HepG2 (cell line): ENCODE data around the gene SNAI1. TPM values are rescaled to one million over a fixed set of nuclear protein-coding genes. Genes with fewer than 3 reads are reported as not detected.

ENCODE experiments used
- ATM ChIP-seq: fragments of 450-650 bp; IDR thresholded peaks from 2 replicates; pipeline ENCODE4 v1.7.1; 2017; ENCODE audit warnings: mild to moderate bottlenecking, borderline replicate concordance
- ERF ChIP-seq: IDR thresholded peaks from 2 replicates; pipeline ENCODE4 v1.6.1; 2018; ENCODE audit warnings: missing biosample characterization, missing genetic modification reagents
- FOXK2 ChIP-seq: fragments of 450-650 bp; IDR thresholded peaks from 2 replicates; pipeline ENCODE4 v1.6.1; 2016
- FOXM1 ChIP-seq: sonication (generic); formaldehyde crosslinking; IDR thresholded peaks from 2 replicates; pipeline ENCODE4 v1.5.0; 2020; ENCODE audit warnings: missing genetic modification reagents
- HCFC1 ChIP-seq: fragments of 150-350 bp; IDR thresholded peaks from 2 replicates; pipeline ENCODE4 v1.6.1; 2014; ENCODE audit warnings: low read depth, low read length
- ISL2 ChIP-seq: sonication (generic); formaldehyde crosslinking; IDR thresholded peaks from 2 replicates; pipeline ENCODE4 v1.5.0; 2020; ENCODE audit warnings: missing genetic modification reagents
- JARID2 ChIP-seq: sonication (generic); formaldehyde crosslinking; IDR thresholded peaks from 2 replicates; pipeline ENCODE4 v1.8.1; 2023; ENCODE audit warnings: missing genetic modification reagents, inconsistent platforms; ENCODE audit not compliant: insufficient replicate concordance
- KLF13 ChIP-seq: sonication (generic); formaldehyde crosslinking; IDR thresholded peaks from 2 replicates; pipeline ENCODE4 v1.4.0; 2020; ENCODE audit warnings: mild to moderate bottlenecking, missing genetic modification reagents
- KLF16 ChIP-seq, 2 experiments: sonication (generic) in 1 of 2; formaldehyde crosslinking in 1 of 2; IDR thresholded peaks; 2 replicates each; pipeline versions ENCODE4 v1.6.1 to v1.8.0; 2016 to 2023; ENCODE audit warnings: missing genetic modification reagents in 2 of 2, missing compliant biosample characterization in 1 of 2
- SATB2 ChIP-seq: sonication (generic); formaldehyde crosslinking; IDR thresholded peaks from 2 replicates; pipeline ENCODE4 v1.5.0; 2020; ENCODE audit warnings: missing genetic modification reagents
- ZNF17 ChIP-seq: sonication (generic); formaldehyde crosslinking; IDR thresholded peaks from 2 replicates; pipeline ENCODE4 v1.5.0; 2020; ENCODE audit warnings: mild to moderate bottlenecking, missing genetic modification reagents
- ZNF20 ChIP-seq: sonication (generic); formaldehyde crosslinking; IDR thresholded peaks from 2 replicates; pipeline ENCODE4 v1.4.0; 2020; ENCODE audit warnings: mild to moderate bottlenecking, moderate library complexity, missing genetic modification reagents
- ZNF232 ChIP-seq: sonication (generic); formaldehyde crosslinking; IDR thresholded peaks from 2 replicates; pipeline ENCODE4 v1.4.0; 2020; ENCODE audit warnings: missing genetic modification reagents, borderline replicate concordance
- ZNF235 ChIP-seq: sonication (generic); formaldehyde crosslinking; IDR thresholded peaks from 2 replicates; pipeline ENCODE4 v1.8.1; 2023; ENCODE audit warnings: mild to moderate bottlenecking, missing genetic modification reagents, borderline replicate concordance
- ZNF546 ChIP-seq: sonication (generic); formaldehyde crosslinking; conservative IDR thresholded peaks from 2 replicates; pipeline ENCODE4 v1.8.1; 2023; ENCODE audit warnings: mild to moderate bottlenecking, missing genetic modification reagents
- ZNF572 ChIP-seq: sonication (generic); formaldehyde crosslinking; IDR thresholded peaks from 2 replicates; pipeline ENCODE4 v1.5.1; 2020; ENCODE audit warnings: mild to moderate bottlenecking, missing genetic modification reagents
- polyA plus RNA-seq, 8 experiments: library from polyadenylated mRNA; depleted of rRNA in 3 of 8; stranded (reverse) in 7 of 8; unstranded in 1 of 8; fragments of >200 nt; fragmentation: Illumina TruSeq in 4 of 8; extraction: Trizol in 4 of 8; gene quantifications; 2 replicates each; pipeline versions ENCODE4 v1.2.1 to v1.2.3, GENCODE V29; 2011 to 2016; ENCODE audit warnings: low read depth in 4 of 8, missing spikeins in 1 of 8, mixed read lengths in 1 of 8; ENCODE audit not compliant: insufficient read depth in 1 of 8
- total RNA-seq, 5 experiments: library from RNA; depleted of rRNA; stranded (reverse); fragments of >200 nt; fragmentation: Illumina TruSeq; extraction: Trizol; gene quantifications; 2 replicates each; pipeline ENCODE4 v1.2.3, GENCODE V29; 2016; ENCODE audit warnings: low read depth in 1 of 5
- TF ChIP-seq, protein P1 (sequence below): sonication (generic); formaldehyde crosslinking; conservative IDR thresholded peaks from 2 replicates; pipeline ENCODE4 v1.4.0; 2020; ENCODE audit warnings: missing genetic modification reagents
- TF ChIP-seq, protein P2 (sequence below): sonication (generic); formaldehyde crosslinking; conservative IDR thresholded peaks from 2 replicates; pipeline ENCODE4 v1.4.0; 2020; ENCODE audit warnings: missing genetic modification reagents
- TF ChIP-seq, protein P3 (sequence below): sonication (generic); formaldehyde crosslinking; IDR thresholded peaks from 2 replicates; pipeline ENCODE4 v1.4.0; 2020; ENCODE audit warnings: missing genetic modification reagents
- TF ChIP-seq, protein P4 (sequence below): sonication (generic); formaldehyde crosslinking; IDR thresholded peaks from 2 replicates; pipeline ENCODE4 v1.8.1; 2023; ENCODE audit warnings: mild to moderate bottlenecking, missing genetic modification reagents
- TF ChIP-seq, protein P5 (sequence below), 2 experiments: sonication (generic) in 1 of 2; formaldehyde crosslinking in 1 of 2; IDR thresholded peaks; 2 replicates each; pipeline versions ENCODE4 v1.4.0 to v1.6.1; 2018 to 2020; ENCODE audit warnings: missing genetic modification reagents in 2 of 2, borderline replicate concordance in 1 of 2, low read depth in 1 of 2, mild to moderate bottlenecking in 1 of 2, missing biosample characterization in 1 of 2

SNAI1 gene
- total and polyA plus RNA-seq, 2 of the 13 experiments (the other 11 are each of a cell fraction or from before 2014, with no cell fraction given) = 1.3 to 1.4 TPM

DNA sequence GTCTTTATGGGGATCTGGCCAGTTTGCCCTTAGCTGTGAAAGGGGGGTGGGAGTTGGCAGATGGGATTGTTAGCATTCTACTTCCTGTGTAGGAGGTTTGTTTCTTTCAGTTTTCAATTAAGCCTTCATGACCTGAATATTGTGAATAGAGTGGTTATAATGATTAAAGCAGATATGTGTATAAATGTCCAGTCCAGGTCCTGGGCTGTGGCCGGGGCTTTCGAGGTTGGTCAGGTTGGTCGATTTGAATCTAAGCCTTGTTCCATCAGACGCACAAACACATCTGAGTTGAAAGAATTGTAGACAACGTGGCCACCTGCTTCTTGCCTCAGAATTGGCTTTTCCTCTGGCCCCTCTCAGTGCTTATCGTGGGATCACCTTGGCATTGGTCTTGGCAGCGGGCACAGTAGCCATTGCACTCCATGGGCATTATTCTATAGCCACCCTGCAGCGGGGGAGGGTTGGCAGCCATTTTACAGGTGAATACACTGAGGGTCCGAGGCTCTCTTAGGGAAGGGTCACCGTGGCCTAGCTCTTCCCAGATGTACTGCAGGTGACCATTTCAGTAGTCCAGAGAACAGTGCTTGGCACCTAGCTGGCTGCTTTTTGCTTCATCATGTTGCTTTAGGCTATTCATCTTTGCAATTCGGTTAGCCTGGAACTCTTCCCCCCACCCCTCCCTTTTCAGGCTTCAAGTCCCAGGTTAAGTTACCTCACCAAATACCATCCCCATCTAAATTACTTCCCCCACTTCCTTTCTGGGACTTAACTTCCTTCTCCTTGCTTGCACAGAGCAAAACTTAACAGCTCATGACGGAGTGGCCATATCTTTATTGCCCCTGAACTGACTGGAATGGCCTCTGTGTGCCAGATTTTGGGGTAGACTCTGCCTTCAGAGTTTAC lies 45.5 kb upstream of the SNAI1 start (continued):
- TF ChIP-seq, protein P1, sequence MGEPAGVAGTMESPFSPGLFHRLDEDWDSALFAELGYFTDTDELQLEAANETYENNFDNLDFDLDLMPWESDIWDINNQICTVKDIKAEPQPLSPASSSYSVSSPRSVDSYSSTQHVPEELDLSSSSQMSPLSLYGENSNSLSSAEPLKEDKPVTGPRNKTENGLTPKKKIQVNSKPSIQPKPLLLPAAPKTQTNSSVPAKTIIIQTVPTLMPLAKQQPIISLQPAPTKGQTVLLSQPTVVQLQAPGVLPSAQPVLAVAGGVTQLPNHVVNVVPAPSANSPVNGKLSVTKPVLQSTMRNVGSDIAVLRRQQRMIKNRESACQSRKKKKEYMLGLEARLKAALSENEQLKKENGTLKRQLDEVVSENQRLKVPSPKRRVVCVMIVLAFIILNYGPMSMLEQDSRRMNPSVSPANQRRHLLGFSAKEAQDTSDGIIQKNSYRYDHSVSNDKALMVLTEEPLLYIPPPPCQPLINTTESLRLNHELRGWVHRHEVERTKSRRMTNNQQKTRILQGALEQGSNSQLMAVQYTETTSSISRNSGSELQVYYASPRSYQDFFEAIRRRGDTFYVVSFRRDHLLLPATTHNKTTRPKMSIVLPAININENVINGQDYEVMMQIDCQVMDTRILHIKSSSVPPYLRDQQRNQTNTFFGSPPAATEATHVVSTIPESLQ (CRISPR knock-in tag) = no peak
- TF ChIP-seq FOXK2 (no peak), ISL2 (CRISPR knock-in tag) (0 out of 2 replicates have a peak, but pooled peaks have one; percentile 43), ZNF572 (CRISPR knock-in tag) (no peak), HCFC1 (no peak), ZNF546 (CRISPR knock-in tag) (no peak), ZNF20 (CRISPR knock-in tag) (no peak), KLF16 (CRISPR knock-in tag; IDR thresholded peaks at IDR 0.05) (no peak; a peak in 1 of 4 replicates), ZNF232 (CRISPR knock-in tag) (peak; percentile 78; the same call in 1 of the 2 replicates), ERF (CRISPR knock-in tag) (no peak), FOXM1 (CRISPR knock-in tag) (no peak), JARID2 (no peak), ATM (no peak), SATB2 (0 out of 2 replicates have a peak, but pooled peaks have one; percentile 48), ZNF235 (CRISPR knock-in tag) (no peak), KLF13 (CRISPR knock-in tag) (no peak), ZNF17 (no peak)
- TF ChIP-seq, protein P2, sequence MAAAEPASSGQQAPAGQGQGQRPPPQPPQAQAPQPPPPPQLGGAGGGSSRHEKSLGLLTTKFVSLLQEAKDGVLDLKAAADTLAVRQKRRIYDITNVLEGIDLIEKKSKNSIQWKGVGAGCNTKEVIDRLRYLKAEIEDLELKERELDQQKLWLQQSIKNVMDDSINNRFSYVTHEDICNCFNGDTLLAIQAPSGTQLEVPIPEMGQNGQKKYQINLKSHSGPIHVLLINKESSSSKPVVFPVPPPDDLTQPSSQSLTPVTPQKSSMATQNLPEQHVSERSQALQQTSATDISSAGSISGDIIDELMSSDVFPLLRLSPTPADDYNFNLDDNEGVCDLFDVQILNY (CRISPR knock-in tag) = no peak
- TF ChIP-seq, protein P3, sequence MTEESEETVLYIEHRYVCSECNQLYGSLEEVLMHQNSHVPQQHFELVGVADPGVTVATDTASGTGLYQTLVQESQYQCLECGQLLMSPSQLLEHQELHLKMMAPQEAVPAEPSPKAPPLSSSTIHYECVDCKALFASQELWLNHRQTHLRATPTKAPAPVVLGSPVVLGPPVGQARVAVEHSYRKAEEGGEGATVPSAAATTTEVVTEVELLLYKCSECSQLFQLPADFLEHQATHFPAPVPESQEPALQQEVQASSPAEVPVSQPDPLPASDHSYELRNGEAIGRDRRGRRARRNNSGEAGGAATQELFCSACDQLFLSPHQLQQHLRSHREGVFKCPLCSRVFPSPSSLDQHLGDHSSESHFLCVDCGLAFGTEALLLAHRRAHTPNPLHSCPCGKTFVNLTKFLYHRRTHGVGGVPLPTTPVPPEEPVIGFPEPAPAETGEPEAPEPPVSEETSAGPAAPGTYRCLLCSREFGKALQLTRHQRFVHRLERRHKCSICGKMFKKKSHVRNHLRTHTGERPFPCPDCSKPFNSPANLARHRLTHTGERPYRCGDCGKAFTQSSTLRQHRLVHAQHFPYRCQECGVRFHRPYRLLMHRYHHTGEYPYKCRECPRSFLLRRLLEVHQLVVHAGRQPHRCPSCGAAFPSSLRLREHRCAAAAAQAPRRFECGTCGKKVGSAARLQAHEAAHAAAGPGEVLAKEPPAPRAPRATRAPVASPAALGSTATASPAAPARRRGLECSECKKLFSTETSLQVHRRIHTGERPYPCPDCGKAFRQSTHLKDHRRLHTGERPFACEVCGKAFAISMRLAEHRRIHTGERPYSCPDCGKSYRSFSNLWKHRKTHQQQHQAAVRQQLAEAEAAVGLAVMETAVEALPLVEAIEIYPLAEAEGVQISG (CRISPR knock-in tag) = no peak; the same call in 1 of the 2 replicates
- TF ChIP-seq, protein P4, sequence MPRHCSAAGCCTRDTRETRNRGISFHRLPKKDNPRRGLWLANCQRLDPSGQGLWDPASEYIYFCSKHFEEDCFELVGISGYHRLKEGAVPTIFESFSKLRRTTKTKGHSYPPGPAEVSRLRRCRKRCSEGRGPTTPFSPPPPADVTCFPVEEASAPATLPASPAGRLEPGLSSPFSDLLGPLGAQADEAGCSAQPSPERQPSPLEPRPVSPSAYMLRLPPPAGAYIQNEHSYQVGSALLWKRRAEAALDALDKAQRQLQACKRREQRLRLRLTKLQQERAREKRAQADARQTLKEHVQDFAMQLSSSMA (CRISPR knock-in tag) = no peak
- TF ChIP-seq, protein P5, sequence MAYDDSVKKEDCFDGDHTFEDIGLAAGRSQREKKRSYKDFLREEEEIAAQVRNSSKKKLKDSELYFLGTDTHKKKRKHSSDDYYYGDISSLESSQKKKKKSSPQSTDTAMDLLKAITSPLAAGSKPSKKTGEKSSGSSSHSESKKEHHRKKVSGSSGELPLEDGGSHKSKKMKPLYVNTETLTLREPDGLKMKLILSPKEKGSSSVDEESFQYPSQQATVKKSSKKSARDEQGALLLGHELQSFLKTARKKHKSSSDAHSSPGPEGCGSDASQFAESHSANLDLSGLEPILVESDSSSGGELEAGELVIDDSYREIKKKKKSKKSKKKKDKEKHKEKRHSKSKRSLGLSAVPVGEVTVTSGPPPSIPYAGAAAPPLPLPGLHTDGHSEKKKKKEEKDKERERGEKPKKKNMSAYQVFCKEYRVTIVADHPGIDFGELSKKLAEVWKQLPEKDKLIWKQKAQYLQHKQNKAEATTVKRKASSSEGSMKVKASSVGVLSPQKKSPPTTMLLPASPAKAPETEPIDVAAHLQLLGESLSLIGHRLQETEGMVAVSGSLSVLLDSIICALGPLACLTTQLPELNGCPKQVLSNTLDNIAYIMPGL (CRISPR knock-in tag; IDR thresholded peaks at IDR 0.05; ENCODE audit: borderline replicate concordance in 1 of 2, low read depth in 1 of 2) = peak in 1 of 2 experiments; percentile 0; a peak in 1 of 4 replicates
